ENCODE data around the gene SLC6A18.

Gene SLC6A18

DNA sequence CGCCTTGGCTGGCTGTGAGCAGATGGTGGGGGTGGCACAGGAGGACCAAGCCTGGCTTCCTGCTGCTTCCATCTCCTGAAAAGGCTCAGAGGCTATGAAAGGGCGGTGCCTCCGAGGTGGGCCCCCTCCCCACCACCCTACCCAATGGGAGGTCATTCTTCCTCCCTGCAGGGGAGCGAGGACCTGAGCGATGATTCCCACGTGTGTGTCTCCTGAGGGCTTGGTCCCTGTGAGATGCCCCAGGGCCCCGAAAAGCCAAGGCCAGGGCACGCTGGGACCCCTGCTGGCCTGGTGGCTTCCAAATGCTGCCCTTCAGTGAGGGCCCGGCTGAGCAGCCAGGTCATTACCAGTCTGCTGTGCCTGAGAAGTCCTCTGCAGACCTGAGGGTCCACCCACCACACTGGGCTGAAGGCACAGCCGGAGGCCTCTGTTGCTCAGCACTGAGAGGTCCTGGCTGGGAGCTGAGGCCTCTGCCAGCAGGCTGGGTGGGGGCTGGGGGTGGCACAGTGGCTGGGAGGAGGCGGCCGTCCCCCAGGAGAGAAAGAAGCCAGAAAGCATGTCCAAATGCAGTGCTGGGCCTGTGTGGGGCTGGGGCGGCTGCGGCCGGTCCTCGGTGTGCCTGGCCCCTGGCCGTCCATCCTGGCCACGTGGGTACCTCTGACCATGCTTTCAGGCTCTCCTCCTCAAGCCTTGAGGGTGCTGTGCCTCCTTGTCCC is 37.8 kb upstream of the SLC6A18 start:
- no peak for DNase-seq

DNA sequence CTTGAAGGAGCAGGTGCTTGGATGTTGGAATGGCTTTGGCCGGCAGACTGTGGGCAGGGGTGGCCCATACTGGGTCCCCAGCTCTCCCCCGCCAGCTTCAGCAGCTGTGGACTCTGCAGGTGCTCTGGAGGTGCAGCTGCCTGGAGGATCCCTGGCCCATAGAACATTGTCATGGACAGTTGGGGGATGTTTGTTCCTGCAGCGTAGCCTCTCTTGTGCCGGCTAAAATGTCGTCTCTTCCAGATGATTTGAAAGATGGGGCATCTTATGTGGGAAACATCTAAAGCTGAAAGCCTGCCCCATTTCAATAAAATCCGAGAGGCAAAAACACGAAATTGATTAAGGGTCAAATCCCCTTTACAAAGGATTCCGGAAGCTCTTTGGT is 37.2 kb upstream of the SLC6A18 start:
- no peak for DNase-seq

DNA sequence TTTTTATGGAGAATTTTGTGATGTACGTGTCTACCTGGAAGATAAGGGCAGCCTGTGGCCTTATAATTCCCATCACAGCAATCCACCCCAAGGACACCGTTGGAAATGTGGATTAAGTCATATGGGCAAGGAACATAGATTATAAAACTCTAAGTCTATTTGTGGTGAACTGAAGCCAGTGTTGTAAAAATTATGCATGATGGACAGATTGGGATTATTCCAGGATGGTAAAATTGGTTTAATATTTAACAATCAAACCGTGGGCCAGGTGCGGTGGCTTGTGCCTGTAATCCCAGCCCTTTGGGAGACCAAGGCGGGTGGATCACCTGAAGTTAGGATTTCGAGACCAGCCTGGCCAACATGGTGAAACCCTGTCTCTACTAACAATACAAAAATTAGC is 36.7 kb upstream of the SLC6A18 start:
- DNase-seq, result no peak

DNA sequence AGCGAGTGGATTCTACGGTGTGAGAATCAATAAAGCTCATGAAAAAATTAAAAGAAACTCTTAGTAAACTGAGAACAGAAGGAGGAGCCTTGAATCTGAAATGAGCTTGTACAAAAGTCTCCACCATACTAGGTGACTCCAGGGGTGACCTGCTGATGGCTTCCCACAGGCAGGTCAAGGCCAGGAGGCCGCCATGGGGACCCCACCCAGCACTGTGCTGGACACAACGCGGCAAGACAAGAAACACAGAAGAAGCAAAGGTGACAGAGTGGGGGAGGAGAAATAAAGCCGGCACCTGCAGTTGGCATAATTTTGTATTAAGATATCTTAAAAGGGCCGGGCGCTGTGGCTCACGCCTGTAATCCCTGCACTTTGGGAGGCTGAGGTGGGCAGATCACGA is 35.9 kb upstream of the SLC6A18 start:
- DNase-seq, result no peak

DNA sequence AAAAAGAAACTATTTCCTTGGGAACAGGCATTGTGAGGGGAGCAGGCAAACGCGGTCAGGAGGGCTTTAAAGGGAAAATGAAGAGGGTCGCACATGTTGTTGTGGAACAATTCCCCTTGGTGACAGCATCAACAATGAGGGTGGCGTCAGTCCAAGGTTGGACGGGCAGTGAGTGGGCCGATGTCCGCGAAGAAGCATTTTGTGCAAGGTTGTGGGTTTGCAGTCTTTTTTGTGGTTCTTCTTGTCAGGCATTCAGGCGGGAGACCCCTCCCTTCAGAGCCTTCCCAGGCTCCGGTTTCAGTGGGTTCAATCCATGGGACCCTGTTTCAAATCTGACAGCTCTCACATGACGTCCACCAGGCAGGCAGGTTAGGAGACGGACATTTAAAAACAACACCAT is 34.9 kb upstream of the SLC6A18 start:
- no peak for DNase-seq

DNA sequence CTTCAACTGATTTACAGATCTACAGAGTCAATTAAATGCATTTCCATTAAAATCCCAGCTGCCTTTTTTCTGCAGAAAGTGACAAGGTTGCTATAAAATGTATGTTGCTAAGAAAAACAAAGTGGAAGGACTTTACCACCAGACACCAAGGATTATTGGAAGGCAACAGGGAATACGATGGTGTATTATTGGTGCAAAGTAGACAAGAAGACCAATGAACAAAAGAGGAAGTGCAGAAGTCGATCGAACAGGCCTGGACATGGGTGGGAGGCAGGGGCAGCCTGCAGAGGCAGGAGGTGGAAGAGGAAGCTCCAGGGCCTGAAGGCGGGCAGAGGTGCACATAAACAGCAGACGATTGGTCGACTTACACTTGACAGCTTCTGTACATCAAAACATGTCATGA is 34.3 kb upstream of the SLC6A18 start:
- no peak for DNase-seq

DNA sequence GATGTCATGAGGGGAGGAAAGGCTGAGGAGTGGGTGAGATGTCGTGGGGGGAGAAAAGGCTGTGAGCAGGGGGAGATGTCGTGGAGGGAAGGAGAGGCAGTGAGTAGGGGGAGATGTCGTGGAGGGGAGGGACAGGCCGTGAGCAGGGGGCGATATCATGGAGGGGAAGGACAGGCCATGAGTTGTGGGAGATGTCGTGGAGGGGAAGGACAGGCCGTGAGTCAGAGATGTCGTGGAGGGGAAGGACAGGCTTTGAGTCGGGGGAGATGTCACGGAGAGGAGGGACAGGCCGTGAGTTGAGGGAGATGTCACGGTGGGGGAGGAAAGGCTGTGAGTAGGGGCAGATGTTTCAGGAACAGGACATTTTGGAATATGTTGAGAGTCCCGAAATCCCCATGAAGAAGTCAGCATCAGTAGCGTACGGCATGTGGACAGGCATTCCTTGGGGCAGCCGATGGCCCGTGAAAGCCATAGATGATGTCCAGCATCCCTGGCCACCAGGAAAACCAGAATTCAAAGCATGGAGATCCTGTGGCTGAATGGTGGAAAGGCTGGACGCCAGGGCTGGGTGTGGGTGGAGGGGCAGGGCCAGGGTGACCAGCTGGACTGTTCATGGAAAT is 32.1 kb upstream of the SLC6A18 start:
- no peak for DNase-seq

DNA sequence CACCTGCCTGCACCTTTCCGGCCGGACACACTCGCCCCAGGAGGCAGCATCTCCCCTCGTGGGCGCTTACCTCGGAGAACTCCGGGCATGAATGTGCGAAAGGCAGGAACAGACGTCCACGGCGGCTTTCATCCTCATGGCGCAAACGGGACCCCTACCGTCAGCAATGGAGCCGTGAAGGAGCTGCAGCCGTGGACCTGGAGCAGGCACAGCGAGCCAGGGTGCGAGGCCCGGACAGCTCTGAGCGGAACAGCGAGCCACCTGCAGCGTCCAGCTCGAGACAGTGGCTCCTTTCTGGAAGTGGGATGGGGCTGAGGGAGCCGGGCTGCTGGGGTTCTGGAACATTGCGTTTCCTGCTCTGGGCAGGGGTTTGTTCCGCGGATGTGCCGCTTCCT is 31.6 kb upstream of the SLC6A18 start:
- no peak for DNase-seq

DNA sequence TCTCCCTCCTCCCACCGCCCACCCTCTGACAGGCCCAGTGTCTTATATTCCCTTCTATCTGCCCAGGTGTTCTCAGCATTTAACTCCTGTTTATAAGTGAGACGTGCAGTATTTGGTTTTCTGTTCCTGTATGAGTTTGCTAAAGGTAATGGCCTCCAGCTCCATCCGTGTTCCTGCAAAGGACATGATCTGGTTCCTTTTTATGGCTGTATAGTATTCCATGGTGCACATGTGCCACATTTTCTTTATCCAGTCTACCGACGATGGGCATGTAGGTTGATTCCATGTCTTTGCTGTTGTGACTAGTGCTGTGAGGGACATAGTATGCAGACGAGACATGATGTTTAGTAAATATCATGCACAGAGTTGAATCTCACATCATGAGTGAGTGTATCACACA is 30.8 kb upstream of the SLC6A18 start:
- no peak for DNase-seq

DNA sequence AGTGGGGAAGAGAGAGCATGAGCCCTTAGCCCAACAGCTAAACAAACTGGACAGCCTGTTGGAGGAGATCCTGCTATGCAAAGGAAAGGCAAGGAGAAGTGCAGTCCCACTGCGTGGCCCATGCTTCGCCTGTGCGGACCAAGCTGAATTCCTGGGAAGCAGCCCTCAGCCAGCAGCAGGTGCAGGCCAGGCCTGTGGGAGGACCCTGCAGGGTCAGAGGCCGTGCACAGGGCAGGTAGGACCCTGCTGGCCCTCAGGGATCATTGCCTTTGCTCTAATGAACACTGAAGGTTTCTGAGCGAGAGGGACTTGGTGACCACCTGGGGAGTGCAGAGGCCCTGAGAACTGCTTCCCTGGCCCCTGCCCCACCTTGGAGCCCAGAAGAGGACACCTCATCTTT is 29.7 kb upstream of the SLC6A18 start:
- no peak for DNase-seq

DNA sequence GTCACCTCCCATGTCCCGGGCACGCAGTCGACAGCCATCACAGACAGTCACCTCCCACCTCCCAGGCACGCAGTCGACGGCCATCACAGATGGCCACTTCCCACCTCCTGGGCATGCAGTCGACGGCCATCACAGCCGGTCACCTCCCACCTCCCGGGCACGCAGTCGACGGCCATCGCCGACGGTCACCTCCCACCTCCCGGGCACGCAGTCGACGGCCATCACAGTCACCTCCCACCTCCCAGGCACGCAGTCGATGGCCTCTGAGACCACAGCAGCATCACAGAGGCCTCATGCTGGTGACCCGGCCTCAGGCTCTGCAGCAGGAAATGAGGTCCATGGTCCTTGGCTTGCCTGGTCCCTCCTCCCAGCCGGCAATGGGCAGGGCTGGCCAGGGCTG is 29.3 kb upstream of the SLC6A18 start:
- no peak for DNase-seq

DNA sequence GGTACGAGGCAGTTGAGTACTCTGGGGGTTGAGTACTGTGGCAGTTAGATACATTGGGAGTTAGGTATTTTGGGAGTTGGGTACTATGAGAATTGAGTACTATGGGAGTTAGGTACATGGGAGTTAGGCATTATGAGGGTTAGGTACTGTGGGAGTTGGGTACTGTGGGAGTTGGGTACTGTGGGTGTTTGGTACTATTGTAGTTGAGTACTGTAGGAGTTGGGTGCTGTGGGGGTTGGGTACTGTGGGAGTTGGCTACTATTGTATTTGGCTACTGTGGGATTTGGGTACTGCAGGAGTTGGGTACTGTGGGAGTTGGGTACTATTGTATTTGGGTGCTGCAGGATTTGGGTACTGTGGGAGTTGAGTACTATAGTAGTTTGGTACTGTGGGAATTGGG is 28.6 kb upstream of the SLC6A18 start:
- no peak for DNase-seq

DNA sequence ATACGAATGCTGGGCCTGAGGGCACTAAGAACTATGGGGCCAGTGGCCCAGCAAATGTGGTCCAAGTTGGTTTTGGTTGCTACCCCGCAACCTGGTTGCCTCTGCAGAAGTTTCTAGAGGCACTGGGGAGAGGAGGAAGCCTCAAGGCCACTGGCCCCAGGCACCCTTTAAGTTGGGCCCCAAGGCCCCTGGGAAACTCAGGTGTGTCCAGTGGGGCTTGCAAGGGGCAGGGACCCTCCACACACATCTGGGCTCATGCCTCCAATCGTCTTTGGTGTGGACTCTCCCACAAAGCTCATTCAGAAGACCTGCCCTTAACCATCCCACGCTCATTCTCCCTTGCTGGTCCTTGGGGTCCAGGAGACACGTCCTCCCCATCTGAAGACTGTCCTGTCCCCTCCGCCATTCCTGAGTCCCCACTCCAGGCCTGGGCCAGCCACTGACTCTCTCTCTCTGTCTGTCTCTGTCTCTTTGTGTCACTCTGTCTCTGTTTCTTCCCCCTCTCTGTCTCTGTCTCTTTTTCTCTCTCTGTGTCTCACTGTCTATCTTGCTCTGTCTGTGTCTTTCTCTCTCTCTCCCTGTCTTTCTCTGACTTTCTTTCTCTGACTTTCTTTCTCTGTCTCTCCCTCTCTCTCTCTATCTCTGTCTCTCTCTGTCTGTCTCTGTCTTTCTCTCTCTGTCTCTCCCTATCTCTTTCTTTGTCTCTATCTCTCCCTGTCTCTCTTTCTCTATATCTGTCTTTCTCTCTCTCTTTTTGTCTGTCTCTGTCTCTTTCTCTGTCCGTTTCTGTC is 27.1 kb upstream of the SLC6A18 start:
- no peak for DNase-seq

DNA sequence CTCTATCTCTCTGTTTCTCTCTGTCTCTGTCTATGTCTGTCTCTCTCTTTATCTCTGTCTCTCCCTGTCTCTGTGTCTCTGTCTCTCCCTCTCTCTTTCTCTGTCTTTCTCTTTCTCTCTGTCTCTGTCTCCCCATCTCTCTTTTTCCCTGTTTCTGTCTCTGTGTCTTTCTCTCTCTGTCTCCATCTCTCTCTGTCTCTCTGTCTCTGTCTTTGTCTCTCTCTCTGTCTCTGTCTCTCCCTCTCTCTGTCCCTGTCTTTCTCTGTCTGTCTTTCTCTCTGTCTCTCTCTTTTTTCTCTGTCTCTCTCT is 25.9 kb upstream of the SLC6A18 start:
- no peak for DNase-seq

DNA sequence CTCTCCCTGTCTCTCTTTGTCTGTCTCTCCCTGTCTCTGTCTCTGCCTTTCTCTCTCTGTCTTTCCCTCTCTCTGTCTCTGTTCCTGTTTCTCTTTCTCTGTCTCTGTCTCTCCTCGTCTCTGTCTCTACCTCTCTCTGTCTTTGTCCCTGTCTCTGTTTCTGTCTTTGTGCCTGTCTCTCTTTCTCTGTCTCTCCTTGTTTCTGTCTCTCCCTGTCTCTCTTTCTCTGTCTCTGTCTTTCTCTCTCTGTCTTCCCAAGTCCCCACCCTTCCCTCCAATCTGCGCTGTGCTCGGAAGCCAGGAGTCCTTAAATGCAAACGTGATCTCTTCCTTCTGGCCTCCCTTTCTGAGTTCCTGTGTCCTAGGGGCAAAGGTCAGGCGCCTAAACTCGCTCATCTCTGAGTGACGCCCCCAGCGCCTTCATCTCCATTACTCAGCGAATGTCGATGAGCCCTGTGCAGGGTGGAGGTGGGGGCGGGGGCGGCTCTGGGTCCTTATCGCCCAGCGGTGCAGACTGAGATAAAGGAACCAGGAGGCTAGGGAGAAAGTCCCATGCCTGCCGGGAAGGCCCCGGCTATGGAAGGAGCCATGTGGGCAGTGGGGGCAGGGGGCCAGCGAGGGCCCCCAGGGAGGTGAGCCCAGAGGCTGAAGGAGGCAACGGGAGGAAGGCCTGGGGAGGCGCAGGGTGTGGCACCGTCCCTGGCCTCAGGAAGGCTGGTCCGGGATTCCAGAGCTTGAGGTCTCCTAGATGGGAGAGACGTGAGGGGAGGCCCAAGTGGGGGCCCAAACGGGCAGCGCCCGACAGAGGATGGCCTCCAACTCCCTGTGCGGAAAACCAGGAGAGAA is 25.3 kb upstream of the SLC6A18 start:
- no peak for DNase-seq

DNA sequence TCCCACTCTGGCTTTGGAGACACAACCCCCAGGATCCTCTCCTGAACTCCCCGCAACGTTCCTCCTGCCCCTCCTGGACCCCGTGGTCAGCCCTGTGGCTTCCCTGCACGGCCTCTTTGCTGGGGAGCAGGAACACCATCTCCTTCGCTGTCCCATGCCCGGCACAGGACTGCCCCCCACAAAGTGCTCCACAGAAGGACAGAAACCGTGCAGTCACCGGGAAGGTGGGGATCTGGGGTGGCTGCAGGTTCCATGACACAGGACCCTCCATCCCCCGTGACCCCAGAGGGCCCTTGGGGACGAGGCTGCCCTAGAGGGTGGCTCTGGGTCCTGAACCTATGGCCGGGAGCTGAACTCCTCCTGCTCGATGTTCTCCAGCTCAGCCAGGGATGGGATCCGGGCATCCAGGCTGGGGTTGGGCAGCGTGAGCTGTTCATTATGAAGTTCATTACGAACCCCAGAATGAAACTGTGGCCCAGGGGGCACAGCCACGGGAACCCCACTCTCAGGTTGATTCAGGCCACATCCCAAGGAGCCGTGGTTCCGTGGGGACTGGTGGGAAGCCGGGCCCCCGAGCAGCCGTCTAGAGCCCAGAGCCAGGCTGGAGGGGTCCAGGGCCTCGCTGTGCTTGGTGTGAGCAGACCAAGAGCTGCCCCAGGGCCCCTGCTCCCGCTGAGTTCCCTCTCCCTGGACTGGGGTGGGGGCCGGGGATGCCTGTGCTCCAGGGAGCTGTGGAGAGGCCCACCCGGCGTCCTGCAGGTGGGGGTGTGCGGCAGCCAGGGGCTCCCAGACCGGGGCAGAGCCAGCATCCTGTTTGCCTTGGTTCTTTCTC is 24.5 kb upstream of the SLC6A18 start:
- DNase-seq, result no peak

DNA sequence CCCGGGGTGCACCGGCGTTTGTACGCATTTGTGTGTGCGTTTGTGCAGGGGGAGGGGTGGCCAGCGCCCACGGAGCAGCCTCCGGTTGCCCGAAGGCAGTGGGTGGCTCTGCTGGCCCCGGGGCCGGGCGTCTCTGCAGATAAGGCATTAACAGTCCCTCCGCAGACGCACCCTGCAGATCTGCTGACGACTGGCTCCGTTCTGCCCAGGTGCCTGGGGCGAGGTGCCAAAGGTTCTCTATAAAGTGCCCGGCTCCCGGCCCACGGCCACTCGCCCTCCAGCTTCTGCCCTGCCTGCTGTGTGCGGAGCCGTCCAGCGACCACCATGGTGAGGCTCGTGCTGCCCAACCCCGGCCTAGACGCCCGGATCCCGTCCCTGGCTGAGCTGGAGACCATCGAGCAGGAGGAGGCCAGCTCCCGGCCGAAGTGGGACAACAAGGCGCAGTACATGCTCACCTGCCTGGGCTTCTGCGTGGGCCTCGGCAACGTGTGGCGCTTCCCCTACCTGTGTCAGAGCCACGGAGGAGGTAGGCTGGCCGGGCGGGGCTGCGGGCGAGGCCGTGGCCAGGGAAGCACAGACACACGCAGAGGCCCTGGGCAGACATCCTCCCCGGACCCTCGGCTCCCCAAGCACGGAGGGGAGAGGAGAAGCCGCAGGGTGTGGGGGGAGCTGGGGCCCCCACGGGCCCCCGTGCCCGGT is 23.7 kb upstream of the SLC6A18 start, which contains the start of gene SLC6A19:
Gene SLC6A19 (plus strand): TSS at position 269 of the 699 bp plus-strand sequence. CDS start 56 bp downstream, at position 325.
- DNase-seq, result no peak

DNA sequence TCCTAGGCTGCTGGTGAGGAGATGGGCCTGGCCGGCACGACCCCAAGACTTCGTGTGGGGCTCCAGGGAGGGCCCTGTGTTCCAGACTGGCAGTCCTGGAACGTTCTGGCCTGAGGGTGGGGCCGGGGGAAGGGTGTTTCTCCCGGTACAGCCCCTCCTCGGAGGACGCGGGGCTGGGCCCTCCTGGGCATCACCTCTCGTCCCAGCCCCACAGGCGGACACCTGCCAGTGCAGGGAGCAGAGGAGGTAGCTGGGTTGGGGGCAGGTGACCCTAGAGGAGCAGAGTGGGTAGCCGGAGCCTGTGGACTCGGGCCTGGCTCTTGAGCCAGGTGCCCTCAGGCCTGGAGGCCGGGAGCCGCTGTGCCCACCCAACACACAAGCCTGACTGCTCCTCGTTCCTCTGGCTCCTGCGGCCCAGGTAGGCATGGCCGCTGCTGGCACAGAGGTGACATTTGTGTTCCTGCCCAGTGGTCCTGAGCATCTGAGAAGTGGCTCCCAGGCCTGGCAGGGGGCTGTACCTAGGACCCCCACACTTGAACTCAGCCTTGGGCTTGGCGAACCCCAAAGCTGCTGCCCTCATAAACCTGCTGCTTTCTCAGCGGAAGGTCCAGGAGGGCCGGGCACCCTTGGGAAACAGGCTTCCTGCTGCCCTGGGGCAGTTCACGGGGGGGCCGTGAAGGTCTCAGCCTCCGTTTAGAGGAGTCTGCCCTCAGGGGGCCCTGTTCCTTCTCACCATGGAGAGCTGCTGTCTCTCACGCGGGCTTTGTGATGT is 23.0 kb upstream of the SLC6A18 start:
- no peak for DNase-seq

DNA sequence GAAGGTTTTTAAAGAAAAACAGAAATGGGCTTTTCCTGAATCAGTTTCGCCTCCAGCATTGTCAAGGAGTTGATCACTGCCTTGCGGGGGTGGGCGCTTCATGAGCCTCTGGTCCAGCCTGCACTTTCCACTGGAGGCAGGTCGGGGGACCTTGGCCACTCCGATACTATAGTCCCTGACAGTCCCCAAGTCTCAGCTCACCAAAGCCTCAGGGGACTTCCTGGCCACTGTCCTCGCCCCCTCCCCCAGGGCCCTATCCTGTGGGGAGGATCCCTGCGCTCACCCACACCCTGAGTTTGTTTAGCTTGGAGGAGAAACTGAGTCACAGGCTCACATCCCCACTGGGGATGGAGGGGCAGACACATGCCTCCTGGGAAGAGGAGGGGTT is 22.4 kb upstream of the SLC6A18 start:
- DNase-seq, result no peak

DNA sequence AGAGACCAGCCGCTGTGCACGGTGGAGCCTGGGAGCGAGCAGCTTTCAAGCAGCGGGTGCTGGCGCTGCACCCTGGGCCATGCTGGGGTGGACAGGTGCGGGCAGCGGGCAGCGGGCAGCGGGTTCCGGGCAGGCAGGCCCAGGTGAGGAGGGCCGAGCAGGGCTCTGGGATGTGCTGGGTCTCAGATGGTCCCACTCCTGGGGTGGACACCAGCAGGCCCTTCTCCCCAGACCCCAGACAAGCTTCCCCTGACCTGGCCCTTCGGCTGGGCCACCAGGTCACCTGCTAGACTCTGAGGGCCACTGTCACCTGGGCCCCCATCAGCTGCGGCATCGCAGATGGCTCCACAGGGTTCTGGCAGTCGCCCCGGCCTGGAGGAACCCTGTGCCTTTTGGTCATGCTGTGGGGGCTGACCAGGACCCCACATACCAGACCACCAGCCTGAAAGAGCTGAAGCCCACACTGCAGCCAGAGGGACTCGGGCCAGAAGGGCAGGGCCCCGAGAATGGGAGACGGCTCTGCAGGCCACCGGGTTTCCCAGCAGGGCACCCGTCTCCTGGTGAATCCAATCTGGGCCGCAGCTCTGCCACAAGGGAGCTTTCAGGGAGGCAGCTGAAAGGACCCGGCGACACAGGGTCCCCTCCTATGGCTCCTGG is 21.7 kb upstream of the SLC6A18 start:
- DNase-seq, result no peak
